DND-41 (cell line): ENCODE data around the gene GALR2.

Experiments used
- EZH2 ChIP-seq: IDR thresholded peaks from 3 replicates; pipeline ENCODE4 v1.6.1; 2012; ENCODE audit warnings: borderline replicate concordance, low read depth, mild to moderate bottlenecking, moderate library complexity, low read length, inconsistent platforms; ENCODE audit not compliant: severe bottlenecking
- TF ChIP-seq, protein P1 (sequence below): IDR thresholded peaks from 2 replicates; pipeline ENCODE4 v1.5.1; 2012; ENCODE audit warnings: borderline replicate concordance, low read length, moderate library complexity, mild to moderate bottlenecking; ENCODE audit not compliant: poor library complexity, severe bottlenecking; ENCODE audit errors: extremely low read depth

DNA sequence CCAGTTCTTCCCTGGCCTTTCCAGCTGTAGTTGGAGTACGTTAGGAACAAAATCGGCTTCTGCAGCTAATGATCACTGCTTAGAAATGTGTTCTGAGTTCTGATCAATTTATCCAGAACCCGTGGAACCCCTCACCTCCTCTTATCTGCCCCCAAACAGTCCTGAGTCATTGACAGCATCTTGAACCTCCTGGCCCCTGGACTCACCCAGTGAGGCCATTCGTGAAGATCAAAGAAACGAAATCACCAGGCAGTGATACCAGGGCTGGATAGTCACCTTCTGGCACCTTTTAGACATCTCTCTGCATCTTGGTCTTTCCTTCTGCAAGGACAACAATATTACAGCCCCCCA, 46.1 kb downstream of the GALR2 start:
- TF ChIP-seq, protein P1, sequence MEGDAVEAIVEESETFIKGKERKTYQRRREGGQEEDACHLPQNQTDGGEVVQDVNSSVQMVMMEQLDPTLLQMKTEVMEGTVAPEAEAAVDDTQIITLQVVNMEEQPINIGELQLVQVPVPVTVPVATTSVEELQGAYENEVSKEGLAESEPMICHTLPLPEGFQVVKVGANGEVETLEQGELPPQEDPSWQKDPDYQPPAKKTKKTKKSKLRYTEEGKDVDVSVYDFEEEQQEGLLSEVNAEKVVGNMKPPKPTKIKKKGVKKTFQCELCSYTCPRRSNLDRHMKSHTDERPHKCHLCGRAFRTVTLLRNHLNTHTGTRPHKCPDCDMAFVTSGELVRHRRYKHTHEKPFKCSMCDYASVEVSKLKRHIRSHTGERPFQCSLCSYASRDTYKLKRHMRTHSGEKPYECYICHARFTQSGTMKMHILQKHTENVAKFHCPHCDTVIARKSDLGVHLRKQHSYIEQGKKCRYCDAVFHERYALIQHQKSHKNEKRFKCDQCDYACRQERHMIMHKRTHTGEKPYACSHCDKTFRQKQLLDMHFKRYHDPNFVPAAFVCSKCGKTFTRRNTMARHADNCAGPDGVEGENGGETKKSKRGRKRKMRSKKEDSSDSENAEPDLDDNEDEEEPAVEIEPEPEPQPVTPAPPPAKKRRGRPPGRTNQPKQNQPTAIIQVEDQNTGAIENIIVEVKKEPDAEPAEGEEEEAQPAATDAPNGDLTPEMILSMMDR, result no peak
- no peak for TF ChIP-seq EZH2
